GM21515 (cell line): ENCODE results near the gene RUNX1.

Source experiments
- ATAC-seq: cut with Tn5 transposase; IDR thresholded peaks from one replicate; pipeline ENCODE4 v1.9.1; 2021; ENCODE audit not compliant: unreplicated experiment

The RUNX1 gene

DNA sequence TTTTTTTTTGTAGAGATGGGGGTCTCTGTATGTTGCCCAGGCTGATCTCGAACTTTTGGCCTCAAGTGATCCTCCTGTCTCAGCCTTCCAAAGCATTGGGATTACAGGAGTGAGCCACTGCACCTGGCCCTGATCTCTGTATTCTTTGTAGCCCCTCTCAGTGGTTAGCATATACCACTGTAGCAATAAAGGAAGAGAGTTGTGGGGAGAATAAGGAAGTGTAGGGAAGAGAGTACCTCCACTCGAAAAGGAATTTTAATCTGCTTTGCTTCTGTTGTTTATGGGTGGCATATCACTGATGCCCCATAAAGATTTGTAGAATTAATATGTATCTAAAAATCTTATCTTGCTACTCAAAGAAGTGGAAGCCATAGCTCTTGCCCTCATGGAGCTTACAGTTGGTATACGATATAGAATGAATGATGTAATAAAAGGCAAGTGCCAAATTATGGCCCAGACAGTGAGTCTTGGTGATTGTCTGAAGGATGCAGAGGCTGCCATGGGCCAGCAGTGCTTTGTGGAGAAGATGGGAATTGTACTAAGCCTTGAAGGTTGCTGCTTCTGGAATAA is 284.3 kb downstream of the RUNX1 start:
- ATAC-seq: no peak

DNA sequence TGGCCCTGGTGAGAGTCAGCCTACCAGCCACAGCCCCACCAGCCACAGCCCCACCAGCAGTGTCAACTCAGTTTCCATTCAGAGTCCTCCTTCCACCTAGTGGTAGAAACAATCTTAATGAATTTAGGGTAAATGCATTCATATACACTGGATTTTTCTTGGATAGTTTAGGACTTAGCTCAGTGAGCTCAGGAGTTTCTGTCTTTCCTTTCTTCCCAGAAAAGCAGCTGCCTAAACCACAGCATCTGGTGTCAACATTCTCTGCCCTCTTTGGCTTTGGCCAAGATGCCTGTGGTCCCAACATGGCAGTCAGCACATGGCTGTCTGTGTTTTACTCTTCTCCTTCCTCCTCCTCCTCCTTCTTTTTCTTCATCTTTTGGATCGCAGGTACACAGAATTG is 286.3 kb downstream of the RUNX1 start:
- ATAC-seq: no peak

- no peak for ATAC-seq
These were observed 287.3 kb downstream of the RUNX1 start for GRCh38 chr21:34761758-34762330.

- no peak for ATAC-seq
These were observed 294.1 kb downstream of the RUNX1 start for GRCh38 chr21:34754690-34755647.

DNA sequence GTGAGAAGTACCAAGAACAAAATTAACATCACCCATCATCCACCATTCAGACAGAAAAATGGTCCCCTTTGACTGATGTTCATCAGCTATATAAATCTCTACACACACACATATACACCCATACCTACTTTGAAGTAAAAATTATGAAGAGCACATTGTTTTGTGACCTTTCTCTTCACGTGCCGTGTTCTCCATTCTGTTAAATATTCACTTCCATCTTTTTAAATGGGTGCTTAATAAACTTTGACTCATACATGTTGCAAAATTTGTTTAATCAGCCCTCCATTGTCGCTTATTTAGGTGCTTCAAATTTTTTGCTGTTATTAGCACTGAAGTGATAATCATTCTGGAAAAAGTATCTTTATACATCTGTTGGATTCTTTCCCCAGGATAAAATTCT is 300.2 kb downstream of the RUNX1 start:
- ATAC-seq: no peak

DNA sequence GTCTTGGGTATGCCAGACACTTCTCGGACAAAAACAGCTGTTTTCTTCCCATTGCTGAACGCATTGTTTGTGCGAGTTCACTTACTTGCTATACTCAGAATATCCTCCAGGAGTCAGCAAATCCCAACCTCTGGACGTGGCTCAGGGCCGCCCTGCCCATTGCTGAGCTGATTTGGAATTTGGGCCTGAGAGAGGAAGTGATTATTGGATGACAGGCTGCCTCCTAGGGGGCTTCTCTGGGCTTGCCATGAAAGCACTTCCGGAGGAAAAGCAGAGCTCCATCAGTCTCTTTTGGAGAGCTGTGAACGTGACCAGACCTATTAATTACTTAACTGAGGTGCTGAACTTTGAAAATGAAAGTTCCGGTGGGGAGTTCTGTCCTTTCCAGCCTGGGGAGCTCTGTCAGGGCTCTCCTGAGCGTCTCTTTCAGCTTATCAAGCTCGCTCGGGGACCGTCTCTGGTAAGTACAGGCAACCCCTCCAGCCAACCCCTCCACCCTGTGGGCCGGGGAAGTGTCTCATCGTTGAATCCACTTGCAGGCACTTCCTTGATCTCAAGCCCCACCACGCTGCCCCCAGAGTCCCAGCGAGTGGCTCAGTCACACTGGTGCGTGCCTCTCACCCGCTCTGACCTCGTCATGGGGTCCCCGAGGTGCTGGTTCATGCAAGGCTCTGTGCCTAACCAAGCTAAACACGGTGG is 303.4 kb downstream of the RUNX1 start:
- peak; percentile 87 for ATAC-seq

GRCh38 chr21:34744801-34745200 is 304.3 kb downstream of the RUNX1 start:
- no peak for ATAC-seq

DNA sequence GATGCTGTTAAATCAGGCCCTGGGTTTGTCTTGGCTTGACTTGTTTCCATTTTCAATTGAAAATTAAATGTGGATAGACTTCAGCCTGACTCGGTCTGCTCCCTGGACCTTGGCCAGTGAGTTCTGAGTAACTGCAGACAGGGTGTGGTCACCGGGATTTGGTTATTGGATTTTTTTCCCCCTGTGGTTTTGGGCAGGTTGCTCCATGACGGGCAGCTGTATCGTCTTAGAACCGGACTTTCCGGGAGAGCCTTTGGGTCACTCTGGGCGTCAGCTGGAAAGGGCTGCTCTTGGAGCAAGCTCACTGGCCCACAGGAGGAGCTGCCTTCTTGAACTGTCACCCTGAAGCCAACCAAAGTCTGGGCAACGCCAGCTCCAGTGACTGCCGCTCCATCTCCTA is 305.3 kb downstream of the RUNX1 start:
- ATAC-seq: no peak

- no peak for ATAC-seq
These were observed 305.8 kb downstream of the RUNX1 start for GRCh38 chr21:34743285-34743684.

DNA sequence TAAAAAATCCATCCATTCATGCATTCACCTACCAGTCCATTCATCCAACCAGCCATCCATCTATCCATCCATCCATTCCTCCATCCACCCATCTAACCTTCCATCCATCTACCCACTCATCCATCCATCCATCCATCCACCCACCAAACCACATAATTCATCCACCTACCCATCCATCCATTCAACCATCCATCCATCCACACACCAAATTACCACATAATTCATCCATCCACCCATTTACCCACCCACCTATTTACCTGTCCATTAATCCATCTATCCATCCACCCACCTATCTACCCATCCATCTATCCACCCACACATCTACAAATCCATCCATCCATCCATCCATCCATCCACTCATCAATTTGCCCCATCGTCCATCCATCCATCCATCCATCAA is 308.9 kb downstream of the RUNX1 start:
- no peak for ATAC-seq
